ENCODE results near the gene SPAG16. TPM values are rescaled to one million over a fixed set of nuclear protein-coding genes. Genes with fewer than 3 reads are reported as not detected.
"Not testable (repeated sequence)": the region's sequence is repeated elsewhere in the genome, so short reads cannot be mapped to it uniquely, and the experiment has no call there.

SPAG16 gene
- total and polyA plus RNA-seq, 11 donors: 9.8 to 26.1 (median 15.2) TPM

DNA sequence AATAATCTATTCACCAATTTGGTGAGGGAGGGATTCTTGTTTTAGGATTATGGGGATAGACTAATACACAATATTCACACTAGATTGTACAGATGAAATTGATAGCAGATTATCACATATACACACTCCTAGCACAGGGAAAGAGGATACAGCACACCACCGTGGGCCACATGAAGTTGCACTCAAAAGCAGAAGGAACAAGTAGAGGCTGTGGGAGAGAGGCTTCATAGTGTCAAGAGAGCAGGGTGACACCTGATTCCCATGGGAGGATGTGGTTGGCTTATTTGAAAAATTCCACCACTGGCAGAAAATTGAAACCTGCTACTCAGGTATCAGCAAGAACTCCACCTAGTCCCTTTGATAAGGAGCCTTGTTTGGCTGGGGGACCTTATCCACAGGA is 395.6 kb downstream of the SPAG16 start:
- Histone ChIP-seq H3K27ac (no peak overlapping the region), H3K4me3 (no peak overlapping the region), H3K4me1 (no peaks in the 10 kb centered on the region), H3K9me3 (peaks cover 0 to 9% (median 0%) of the 10 kb centered on the region in 12 donors), H3K36me3 (no peaks in the 10 kb centered on the region), H3K27me3 (no peaks in the 10 kb centered on the region)
- intact Hi-C loops (cut with DNase I): no loop called here
- TF ChIP-seq POLR2A (IDR thresholded peaks at IDR 0.05): no peak
- TF ChIP-seq, protein P1, sequence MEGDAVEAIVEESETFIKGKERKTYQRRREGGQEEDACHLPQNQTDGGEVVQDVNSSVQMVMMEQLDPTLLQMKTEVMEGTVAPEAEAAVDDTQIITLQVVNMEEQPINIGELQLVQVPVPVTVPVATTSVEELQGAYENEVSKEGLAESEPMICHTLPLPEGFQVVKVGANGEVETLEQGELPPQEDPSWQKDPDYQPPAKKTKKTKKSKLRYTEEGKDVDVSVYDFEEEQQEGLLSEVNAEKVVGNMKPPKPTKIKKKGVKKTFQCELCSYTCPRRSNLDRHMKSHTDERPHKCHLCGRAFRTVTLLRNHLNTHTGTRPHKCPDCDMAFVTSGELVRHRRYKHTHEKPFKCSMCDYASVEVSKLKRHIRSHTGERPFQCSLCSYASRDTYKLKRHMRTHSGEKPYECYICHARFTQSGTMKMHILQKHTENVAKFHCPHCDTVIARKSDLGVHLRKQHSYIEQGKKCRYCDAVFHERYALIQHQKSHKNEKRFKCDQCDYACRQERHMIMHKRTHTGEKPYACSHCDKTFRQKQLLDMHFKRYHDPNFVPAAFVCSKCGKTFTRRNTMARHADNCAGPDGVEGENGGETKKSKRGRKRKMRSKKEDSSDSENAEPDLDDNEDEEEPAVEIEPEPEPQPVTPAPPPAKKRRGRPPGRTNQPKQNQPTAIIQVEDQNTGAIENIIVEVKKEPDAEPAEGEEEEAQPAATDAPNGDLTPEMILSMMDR (IDR thresholded peaks at IDR 0.05): no peak
- ATAC-seq (no peak), DNase-seq (no peak)
- 59 to 78% (median 72%) methylated on average over 1 of the region's 1 CpG for WGBS, 4 donors

DNA sequence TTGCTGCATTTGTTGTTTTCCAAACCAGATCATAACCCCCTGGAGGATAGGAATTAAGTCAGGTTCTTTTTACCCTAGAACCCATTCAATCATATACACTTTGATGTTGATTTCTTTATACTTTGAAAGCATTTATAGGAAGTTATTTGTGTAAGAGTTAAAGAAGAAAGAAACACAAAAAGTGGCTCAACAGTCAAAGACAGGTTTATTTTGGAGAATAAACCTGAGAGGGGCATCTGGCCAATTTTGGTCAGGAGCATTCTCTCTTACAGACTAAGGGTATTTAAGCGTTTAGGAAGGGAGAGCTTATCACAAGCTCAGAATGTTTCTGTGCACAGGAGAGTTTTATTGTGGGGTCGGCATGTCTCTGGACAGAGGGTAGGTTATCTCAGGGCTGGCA is 398.0 kb downstream of the SPAG16 start:
- DNase-seq (no peak), ATAC-seq (no peak)
- Histone ChIP-seq H3K27ac (no peak overlapping the region), H3K4me1 (no peaks in the 10 kb centered on the region), H3K9me3 (peaks cover 0 to 9% (median 0%) of the 10 kb centered on the region in 12 donors), H3K27me3 (no peaks in the 10 kb centered on the region), H3K36me3 (no peaks in the 10 kb centered on the region), H3K4me3 (no peak overlapping the region)
- WGBS, 4 donors: 44 to 50% (median 48%) methylated on average over 2 of the region's 2 CpGs
- TF ChIP-seq POLR2A (IDR thresholded peaks at IDR 0.05): no peak
- TF ChIP-seq, protein P1 (IDR thresholded peaks at IDR 0.05): no peak
- intact Hi-C loops (cut with DNase I): no loop called here

DNA sequence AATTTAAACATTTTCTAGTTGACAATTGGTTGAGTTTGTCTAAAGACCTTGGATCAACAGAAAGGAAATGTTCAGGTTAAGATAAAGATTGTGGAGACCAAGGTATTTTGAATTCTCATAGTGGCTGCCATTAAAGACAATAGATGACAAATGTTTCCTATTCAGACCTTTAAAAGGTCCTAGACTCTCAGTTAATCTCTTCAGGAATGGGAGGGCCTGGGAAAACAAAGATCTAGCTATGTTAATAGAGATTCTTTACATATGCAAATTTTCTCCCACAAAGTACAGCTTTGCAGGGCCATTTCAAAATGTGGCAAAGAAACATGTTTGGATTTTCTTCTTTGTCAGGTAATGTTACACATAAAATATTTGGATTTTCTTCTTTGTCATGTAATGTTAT is 403.9 kb downstream of the SPAG16 start:
- Histone ChIP-seq H3K36me3 (no peaks in the 10 kb centered on the region), H3K27me3 (no peaks in the 10 kb centered on the region), H3K4me1 (no peaks in the 10 kb centered on the region), H3K27ac (no peak overlapping the region), H3K4me3 (no peak overlapping the region), H3K9me3 (no peaks in the 10 kb centered on the region)
- DNase-seq (no peak), ATAC-seq (no peak)
- TF ChIP-seq, protein P1 (IDR thresholded peaks at IDR 0.05): no peak
- no peak for TF ChIP-seq POLR2A (IDR thresholded peaks at IDR 0.05)
- intact Hi-C loops (cut with DNase I): no loop called here

DNA sequence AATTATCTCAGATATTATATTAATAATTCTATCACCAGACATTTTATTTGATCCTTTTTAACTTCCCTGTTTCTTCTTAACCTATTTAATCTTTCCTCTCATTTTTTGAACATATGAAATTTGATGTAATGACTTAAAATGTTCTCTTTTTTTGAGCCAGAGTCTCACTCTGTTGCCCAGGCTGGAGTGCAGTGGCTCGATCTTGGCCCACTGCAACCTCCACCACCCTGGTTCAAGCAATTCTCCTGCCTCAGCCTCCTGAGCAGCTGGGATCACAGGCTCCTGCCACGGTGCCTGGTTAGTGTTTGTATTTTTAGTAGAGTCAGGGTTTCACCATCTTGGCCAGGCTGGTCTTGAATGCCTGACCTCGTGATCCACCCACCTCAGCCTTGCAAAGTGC is 404.6 kb downstream of the SPAG16 start:
- ATAC-seq; H3K9me3 ChIP-seq; H3K4me1 ChIP-seq; intact Hi-C loops (cut with DNase I); H3K4me3 ChIP-seq; H3K36me3 ChIP-seq; DNase-seq; H3K27me3 ChIP-seq; H3K27ac ChIP-seq: not testable (repeated sequence)
- WGBS, 4 donors: 67 to 74% (median 69%) methylated on average over 3 of the region's 3 CpGs

DNA sequence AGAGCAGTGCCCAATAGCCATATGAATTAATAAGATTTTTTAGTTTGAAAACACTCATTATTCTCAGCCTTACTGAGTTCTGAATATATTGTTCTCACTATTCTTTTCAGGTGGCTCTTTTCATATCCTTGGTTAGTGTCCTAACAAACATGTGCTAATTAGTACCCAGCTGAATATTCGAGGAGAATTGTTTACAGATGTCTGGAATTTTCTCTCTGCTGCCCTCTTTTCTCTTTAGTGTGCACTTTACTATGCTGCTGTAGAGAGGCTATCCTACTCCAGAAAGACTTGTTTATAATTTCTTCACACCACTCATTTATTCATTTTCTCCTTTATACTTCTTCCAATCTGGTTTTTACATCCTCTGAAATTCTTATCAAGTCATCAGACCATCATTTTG is 405.3 kb downstream of the SPAG16 start:
- DNase-seq (no peak), ATAC-seq (no peak)
- Histone ChIP-seq H3K4me3 (no peak overlapping the region), H3K27ac (no peak overlapping the region), H3K27me3 (no peaks in the 10 kb centered on the region), H3K4me1 (no peaks in the 10 kb centered on the region), H3K9me3 (no peaks in the 10 kb centered on the region), H3K36me3 (no peaks in the 10 kb centered on the region)
- WGBS, 4 donors: 50 to 74% (median 65%) methylated on average over 1 of the region's 1 CpG
- intact Hi-C loops (cut with DNase I): no loop called here
- TF ChIP-seq POLR2A (IDR thresholded peaks at IDR 0.05): no peak
- TF ChIP-seq, protein P1 (IDR thresholded peaks at IDR 0.05): no peak

Data from heart left ventricle (tissue), 16 donors.